GM12892 (cell line): ENCODE measurements around the gene FRAS1.

Experiments
- POLR2A ChIP-seq: IDR thresholded peaks from 2 replicates; pipeline ENCODE4 v1.6.1; 2011; ENCODE audit warnings: low read depth, low read length, control low read depth
- TAF1 ChIP-seq: IDR thresholded peaks from 2 replicates; pipeline ENCODE4 v1.6.1; 2011; ENCODE audit warnings: low read depth, mild to moderate bottlenecking, control low read depth, low read length, borderline replicate concordance

- TF ChIP-seq TAF1 (no peak), POLR2A (no peak)
These were observed 487.6 kb downstream of the FRAS1 start for GRCh38 chr4:78544678-78545077.
